ENCODE results near the gene CCDC97.
A peak's percentile ranks its signal among the peaks of the same experiment; 100 is the strongest.

CCDC97 gene

DNA sequence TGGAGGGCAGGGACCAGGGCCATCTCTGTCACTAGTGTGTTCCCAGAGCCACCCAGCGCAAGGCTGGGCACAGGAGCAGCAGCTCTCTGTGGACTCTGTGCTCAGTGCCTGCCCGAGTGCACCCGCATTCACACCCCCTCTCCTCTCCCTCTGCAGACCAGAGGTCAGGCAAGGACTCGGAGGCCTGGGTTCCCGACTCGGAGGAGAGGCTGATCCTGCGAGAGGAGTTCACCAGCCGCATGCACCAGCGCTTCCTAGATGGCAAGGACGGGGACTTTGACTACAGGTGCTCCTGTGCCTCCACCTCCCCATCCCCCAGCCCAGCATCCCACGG lies 10.2 kb downstream of the CCDC97 start:
- Histone ChIP-seq H3K36me3 (peaks cover 53% of the 10 kb centered on the region), H3K27me3 (ENCODE audit: insufficient read depth, low read depth, severe bottlenecking) (no peaks in the 10 kb centered on the region), H3K9me3 (ENCODE audit: severe bottlenecking) (no peaks in the 10 kb centered on the region), H3K4me3 (ENCODE audit: low read depth, low read length) (no peak overlapping the region), H3K27ac (no peak overlapping the region)
- TF ChIP-seq, protein P1, sequence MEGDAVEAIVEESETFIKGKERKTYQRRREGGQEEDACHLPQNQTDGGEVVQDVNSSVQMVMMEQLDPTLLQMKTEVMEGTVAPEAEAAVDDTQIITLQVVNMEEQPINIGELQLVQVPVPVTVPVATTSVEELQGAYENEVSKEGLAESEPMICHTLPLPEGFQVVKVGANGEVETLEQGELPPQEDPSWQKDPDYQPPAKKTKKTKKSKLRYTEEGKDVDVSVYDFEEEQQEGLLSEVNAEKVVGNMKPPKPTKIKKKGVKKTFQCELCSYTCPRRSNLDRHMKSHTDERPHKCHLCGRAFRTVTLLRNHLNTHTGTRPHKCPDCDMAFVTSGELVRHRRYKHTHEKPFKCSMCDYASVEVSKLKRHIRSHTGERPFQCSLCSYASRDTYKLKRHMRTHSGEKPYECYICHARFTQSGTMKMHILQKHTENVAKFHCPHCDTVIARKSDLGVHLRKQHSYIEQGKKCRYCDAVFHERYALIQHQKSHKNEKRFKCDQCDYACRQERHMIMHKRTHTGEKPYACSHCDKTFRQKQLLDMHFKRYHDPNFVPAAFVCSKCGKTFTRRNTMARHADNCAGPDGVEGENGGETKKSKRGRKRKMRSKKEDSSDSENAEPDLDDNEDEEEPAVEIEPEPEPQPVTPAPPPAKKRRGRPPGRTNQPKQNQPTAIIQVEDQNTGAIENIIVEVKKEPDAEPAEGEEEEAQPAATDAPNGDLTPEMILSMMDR (IDR thresholded peaks at IDR 0.05; ENCODE audit: low read depth, low read length) = no peak
- no peak for DNase-seq

DNA sequence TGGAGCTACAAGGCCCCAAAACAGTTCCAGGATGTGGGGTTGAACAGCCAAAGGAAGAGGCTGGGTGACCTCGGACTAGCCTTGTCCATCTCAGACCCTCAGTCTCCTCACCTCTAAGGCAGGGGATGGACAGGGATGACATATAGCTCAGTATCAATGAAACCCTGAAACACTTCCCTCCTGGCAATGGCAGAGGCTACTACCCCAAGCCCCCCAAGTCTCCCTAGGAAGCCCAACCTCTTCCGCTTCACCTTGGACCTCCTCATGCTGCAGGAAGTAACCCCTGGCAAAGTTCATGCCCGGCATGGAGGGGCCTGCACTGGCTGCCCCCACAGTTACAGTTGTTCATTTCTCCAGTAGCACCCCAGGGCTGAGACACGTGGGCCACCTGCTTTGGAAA lies 10.6 kb downstream of the CCDC97 start:
- Histone ChIP-seq H3K27ac (no peak overlapping the region), H3K36me3 (peaks cover 53% of the 10 kb centered on the region)
- TF ChIP-seq, protein P1 (IDR thresholded peaks at IDR 0.05; ENCODE audit: low read depth, low read length) = no peak

DNA sequence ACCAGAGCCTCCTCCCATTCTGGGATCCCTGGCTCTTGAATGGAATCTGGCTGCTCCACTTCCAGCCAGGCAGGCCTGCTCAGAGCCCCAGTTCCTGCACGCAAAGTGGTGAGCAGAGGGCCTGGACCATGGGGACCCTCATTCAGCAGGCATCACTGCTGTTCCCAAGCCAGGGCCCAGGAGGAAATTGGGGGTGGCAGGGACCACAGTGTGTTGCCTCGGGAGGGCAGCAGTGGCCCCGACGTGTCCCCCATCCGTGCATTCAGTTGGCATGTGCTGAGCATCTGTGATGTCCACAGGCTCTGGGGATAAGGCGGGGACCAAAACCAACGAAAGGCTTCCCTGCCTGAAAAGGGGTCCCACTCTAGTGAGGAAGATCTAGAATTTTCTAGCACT lies 11.2 kb downstream of the CCDC97 start:
- Histone ChIP-seq H3K36me3 (peaks cover 49% of the 10 kb centered on the region), H3K27me3 (ENCODE audit: insufficient read depth, low read depth, severe bottlenecking) (no peaks in the 10 kb centered on the region), H3K9me3 (ENCODE audit: severe bottlenecking) (no peaks in the 10 kb centered on the region), H3K4me3 (ENCODE audit: low read depth, low read length) (no peak overlapping the region), H3K27ac (no peak overlapping the region)
- DNase-seq = no peak
- TF ChIP-seq, protein P1 (IDR thresholded peaks at IDR 0.05; ENCODE audit: low read depth, low read length) = no peak

More for the DNA sequence above, 10.6 kb downstream of the CCDC97 start:
- no peak for DNase-seq
- no peaks in the 10 kb centered on the region for H3K27me3 ChIP-seq (ENCODE audit: insufficient read depth, low read depth, severe bottlenecking)
- no peaks in the 10 kb centered on the region for H3K9me3 ChIP-seq (ENCODE audit: severe bottlenecking)
- no peak overlapping the region for H3K4me3 ChIP-seq (ENCODE audit: low read depth, low read length)

DNA sequence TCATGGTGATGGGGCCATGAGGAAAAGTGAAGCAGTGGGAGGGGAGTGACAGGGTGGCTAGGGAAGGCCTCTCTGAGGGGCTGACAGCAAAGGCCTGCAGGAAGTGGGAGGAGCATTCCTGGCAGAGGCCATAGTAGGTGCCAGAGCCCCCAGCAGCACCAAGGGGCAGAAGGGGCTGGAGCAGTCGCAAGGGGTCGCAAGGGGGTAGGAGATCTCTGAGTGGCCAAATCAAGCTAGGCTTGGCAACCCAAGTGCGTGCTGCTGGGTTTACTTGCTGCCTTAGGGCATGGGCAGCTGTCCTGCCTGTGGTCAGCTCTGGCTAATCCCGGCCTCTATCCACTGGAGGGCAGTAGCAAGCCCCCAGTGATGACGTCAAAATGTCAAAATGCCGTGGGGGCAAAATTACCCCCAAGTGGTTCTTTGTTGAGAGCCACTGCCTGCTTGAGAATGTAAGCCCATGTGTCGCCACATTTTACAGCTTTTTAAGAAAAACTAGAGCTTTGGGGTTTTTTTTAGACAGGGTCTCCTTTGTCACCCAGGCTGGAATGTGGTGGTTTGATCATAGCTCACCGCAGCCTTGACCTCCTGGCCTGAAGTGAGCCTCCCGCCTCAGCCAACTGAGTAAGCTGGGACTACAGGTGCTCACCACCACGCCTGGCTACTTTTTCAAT lies 11.8 kb downstream of the CCDC97 start:
- Histone ChIP-seq H3K4me3 (ENCODE audit: low read depth, low read length) (no peak overlapping the region), H3K36me3 (peaks cover 43% of the 10 kb centered on the region), H3K9me3 (ENCODE audit: severe bottlenecking) (no peaks in the 10 kb centered on the region), H3K27ac (peak overlapping the region; percentile 61; the same call in 1 of the 2 replicates), H3K27me3 (ENCODE audit: insufficient read depth, low read depth, severe bottlenecking) (no peaks in the 10 kb centered on the region)
- TF ChIP-seq, protein P1 (IDR thresholded peaks at IDR 0.05; ENCODE audit: low read depth, low read length) = peak; percentile 74
- peak; percentile 55 for DNase-seq

DNA sequence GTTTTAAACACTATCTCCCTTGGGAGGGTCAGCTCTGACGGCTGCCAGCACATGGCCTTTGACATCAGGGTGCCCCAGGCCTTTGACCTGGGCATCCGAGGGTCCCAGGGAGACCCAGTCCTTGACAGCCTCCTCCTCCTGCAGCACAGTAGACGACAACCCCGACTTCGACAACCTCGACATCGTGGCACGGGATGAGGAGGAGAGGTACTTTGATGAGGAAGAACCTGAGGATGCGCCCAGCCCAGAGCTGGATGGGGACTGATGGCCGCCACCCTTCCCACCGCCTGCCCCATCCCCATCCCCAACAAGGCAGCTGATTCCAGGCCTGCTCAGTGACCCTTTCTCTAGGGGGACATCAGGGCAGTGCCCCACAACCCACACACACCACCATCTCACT lies 12.5 kb downstream of the CCDC97 start:
- no peak for DNase-seq
- peaks cover 36% of the 10 kb centered on the region for H3K36me3 ChIP-seq
- H3K27ac ChIP-seq = peak overlapping the region; percentile 61
- H3K27me3 ChIP-seq (ENCODE audit: insufficient read depth, low read depth, severe bottlenecking) = no peaks in the 10 kb centered on the region
- TF ChIP-seq, protein P1 (IDR thresholded peaks at IDR 0.05; ENCODE audit: low read depth, low read length) = no peak
- no peaks in the 10 kb centered on the region for H3K9me3 ChIP-seq (ENCODE audit: severe bottlenecking)
- H3K4me3 ChIP-seq (ENCODE audit: low read depth, low read length) = no peak overlapping the region

DNA sequence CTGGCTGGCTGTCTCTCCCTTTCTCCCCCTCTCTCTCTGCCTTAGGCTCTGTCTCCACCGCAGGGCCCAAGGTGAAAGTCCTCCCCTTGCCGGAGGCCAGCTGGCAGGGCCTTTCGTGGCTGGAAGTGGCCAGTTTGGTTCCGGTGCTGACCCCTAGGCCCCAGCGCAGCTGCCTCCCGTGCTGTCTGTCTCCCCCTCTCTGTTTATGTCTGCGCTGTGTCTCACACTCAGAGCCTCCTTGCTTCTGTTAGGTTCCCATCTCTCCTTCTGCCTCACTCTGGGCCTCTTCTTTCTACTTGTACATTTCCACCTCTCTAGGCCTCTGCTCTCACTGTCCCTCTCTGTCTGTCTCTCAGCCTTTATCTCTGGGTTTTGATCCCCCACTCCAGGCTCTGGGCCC lies 13.1 kb downstream of the CCDC97 start:
- TF ChIP-seq, protein P1 (IDR thresholded peaks at IDR 0.05; ENCODE audit: low read depth, low read length) = no peak
- Histone ChIP-seq H3K4me3 (ENCODE audit: low read depth, low read length) (no peak overlapping the region), H3K36me3 (peaks cover 36% of the 10 kb centered on the region), H3K27me3 (ENCODE audit: insufficient read depth, low read depth, severe bottlenecking) (no peaks in the 10 kb centered on the region), H3K27ac (peak overlapping the region; percentile 61), H3K9me3 (ENCODE audit: severe bottlenecking) (no peaks in the 10 kb centered on the region)
- DNase-seq = no peak
